Lung microvascular endothelial cell (primary cell): ENCODE measurements around the gene KIAA1328. TPM values are rescaled to one million over a fixed set of nuclear protein-coding genes. Genes with fewer than 3 reads are reported as not detected.
A peak's percentile ranks its signal among the peaks of the same experiment; 100 is the strongest.

Source experiments
- DNase-seq, 2 donors: peaks; one replicate each; pipeline versions ENCODE4 v3.0.0 to v3.0.0-alpha.2; 2010; ENCODE audit warnings: low read depth in 2 of 2
- total RNA-seq: library from RNA; depleted of rRNA; stranded (reverse); fragments of >200 nt; gene quantifications from 2 replicates; pipeline ENCODE4 v1.2.1, GENCODE V29; 2014

The KIAA1328 gene
- total RNA-seq, 1 donor from 2014 or later: 4.2 TPM

DNA sequence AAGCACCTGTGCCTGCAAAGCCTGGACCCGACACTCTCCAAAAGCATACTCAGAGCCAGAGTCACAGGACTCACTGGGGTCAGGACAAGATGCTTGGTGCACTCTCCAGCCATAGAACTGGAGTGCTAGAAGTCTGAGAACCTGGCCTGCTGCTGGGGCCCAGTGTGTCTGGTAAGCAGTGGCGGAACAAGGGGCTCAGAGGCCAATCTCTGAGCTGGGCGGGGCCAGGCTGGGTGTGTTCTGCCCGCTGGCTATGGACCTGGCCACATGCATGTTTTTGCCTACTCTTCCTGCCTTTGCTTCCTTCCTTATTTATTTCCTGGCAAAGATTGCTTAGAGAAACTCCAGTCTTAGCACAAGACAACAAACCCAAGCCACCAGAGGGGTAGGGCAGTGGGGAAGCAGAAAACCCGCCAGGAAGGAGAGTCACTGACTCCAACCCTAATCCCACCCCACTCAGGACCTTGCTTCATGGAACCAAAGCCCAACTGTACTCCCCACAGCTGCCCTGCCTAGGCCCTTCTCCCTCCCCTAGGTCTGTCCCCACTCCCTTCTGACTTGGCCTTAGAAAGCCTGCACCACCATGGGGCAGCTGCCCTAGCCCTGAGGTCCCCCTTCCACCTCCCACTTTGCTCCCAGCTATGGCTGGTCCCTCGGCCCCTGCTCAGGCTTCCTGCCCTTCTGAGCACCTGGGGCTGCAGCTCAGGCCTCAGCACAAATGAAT is 421.1 kb downstream of the KIAA1328 start:
- no peak for DNase-seq

- no peak for DNase-seq
These were observed 422.8 kb downstream of the KIAA1328 start for GRCh38 chr18:37251679-37252078.

- DNase-seq: no peak
These were observed 423.4 kb downstream of the KIAA1328 start for GRCh38 chr18:37252342-37252741.

- DNase-seq: no peak
These were observed 424.0 kb downstream of the KIAA1328 start for GRCh38 chr18:37252854-37253393.

GRCh38 chr18:37253394-37254235 is 424.7 kb downstream of the KIAA1328 start:
- DNase-seq: peak in 1 of 2 donors; percentile 5

GRCh38 chr18:37254236-37254754 is 425.4 kb downstream of the KIAA1328 start:
- no peak for DNase-seq

DNA sequence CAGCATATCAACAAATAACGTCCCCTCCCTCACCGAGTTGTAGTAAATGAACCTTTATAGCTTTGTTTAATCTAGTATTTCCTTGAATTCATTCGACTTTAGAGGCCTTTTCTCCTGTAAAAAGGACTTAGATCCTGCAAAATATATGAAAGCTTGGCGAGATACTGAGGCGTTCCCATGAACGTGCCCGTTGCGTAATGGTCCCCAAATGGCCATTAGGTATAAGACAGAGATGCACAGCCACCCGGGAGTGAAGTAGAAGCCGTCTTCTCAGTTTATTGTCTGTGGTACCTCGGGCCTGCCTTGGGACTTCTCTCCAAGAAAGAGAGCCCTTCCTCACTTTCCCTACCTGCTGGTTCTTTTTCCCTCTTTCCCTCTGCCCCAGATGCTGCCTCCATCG is 426.0 kb downstream of the KIAA1328 start:
- no peak for DNase-seq

- no peak for DNase-seq
These were observed 429.2 kb downstream of the KIAA1328 start for GRCh38 chr18:37258131-37258530.

GRCh38 chr18:37258819-37259218 is 429.9 kb downstream of the KIAA1328 start:
- DNase-seq: no peak

DNA sequence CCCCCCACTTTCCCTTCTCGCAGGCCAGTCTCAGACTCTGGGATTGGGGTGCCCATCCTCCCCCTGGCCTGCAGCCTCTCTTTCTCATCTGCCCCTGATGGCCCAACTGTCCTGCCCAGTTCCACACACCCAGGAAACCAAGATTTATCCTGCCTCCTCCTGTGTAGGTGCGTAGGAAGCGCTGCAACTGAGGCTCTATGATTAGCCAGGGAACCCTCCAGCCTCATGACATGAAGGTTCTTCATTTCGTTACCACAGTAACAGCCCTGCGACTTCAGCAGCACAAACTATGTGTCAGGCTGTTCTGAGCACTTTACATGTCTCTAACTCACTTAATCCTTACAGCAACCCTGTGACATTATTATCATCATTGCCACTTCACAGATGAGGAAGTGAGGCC is 430.8 kb downstream of the KIAA1328 start:
- no peak for DNase-seq

- no peak for DNase-seq
These were observed 431.6 kb downstream of the KIAA1328 start for GRCh38 chr18:37260367-37261093.

DNA sequence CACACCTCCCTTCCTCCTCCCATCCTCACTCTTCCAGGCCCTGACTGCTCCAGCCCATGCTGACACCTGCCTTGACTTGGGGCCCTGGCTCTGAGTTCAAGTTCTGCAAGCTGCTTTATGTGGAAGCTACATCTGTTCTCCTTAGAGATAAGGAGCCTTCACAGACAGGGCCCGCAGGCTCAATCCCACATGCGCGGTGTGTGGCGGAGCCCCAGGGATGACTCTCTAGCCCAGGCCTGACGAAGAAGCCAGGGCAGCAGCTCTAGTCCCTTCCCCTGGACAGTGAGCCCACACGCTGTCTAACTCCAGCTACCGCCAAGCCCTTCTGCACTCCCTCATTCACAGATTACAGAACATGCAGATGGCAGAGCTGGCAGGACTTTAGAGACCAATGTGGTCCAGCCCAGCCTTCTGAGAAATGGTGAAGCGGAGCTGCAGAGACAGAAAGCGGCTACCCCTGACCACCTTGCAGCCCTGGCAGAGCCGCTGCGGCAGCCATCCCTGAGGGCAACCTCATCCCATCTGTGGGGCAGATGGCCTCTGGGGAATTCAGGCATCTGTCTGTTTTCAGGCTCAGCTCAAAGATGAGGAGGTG is 432.4 kb downstream of the KIAA1328 start:
- DNase-seq: no peak

DNA sequence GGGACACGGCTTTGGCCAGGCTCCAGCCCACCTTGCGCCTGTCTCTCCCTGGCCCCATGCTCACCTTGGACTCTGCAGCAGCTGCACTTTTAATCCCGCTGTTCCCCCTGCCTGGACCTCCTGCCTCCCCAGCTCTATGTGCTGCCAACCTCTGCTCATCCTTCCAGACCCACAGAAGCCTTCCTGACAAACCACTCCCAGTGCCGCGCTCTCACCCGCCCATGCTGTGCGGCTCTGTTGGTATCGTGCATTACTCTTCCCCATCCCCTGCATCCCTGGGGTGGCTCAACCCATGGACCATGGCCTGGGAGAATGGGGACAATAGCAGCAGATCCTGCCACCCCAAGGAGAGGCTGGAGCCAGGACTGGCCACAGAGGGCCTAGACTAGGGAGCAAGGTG is 433.1 kb downstream of the KIAA1328 start:
- no peak for DNase-seq

DNA sequence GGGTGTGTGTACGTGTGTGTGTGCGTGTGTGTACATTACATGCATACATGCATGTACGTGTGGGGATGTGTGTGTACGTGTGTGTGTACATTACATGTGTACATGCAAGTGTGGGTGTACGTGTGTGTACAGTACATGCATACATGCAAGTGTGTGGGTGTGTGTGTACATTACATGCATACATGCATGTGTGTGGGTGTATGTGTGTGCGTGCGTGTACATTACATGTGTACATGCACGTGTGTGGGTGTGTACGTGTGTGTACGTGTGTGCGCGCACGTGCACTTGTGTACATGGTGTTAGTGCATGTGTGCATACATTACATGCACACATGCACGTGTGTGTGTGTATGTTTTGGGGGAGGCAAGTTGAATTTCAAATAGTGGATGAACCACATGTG is 436.0 kb downstream of the KIAA1328 start:
- DNase-seq: no peak

DNA sequence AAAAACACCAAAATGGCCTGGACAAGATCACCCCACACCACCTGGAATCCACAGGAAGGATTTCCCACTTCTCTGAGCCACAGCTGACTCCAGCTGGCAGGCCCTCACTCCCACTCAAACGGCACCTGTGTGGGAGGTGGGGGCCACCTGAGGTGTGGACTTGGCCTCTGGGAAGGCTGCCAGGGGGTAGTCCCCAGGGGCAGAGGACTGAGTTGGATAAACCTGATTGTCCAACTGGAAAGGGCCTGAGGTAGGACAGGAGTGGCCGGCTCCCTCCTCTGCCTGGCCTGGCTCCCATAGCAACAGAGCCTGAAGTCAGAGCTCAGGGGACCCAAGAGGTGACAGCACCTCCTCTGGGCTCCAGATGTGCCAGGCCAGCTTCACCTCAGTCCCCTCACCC is 436.5 kb downstream of the KIAA1328 start:
- no peak for DNase-seq

- no peak for DNase-seq
These were observed 437.4 kb downstream of the KIAA1328 start for GRCh38 chr18:37266290-37266689.

DNA sequence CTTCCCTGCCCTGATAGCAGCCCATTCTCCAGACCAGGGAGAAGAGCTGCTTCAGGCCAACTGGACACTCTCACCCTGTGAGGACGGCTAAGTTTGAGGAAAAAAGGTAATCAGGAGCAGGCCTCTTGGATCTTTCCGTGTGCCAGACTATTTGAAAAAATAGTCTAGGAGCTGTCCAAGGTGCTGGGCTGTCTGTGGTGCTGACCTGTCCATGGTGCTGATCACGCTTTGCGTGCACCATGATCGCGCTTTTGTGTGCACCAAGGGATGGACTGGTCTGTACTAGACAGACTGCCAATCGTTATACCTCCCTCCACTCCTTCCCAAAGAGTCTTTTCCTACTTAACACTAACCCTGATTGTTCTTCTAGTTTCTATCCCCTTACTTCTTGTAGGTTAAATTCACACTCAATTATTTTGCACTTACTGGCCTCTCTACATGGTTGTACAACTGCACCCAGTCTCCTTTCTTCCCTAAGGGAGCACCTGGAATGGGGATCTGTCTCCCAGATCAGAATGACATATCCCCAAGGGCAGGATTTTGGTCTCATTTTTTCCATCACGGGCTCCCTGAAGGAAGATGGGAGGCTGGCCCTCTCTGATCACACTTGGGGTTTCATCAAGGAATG is 441.2 kb downstream of the KIAA1328 start:
- peak; percentile 55 to 75 for DNase-seq

DNA sequence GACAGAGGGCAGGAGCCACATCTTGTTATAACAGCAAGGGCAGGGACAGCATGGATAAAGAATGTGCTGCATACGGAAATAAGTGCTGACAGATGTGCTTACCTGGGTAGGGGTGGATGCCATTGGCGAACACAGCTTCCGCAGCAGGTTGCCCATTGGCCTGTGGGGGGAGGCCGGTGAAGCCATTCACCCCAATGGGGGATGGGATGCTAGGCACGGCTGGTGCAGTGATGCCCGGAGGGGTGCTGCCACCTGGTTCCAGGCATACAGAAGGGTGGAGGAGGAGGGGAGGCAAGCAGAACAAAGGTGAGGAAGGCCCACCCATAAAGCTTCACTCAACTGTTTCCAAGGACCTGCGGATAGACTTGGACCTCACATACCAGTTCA is 441.7 kb downstream of the KIAA1328 start:
- DNase-seq: no peak

DNA sequence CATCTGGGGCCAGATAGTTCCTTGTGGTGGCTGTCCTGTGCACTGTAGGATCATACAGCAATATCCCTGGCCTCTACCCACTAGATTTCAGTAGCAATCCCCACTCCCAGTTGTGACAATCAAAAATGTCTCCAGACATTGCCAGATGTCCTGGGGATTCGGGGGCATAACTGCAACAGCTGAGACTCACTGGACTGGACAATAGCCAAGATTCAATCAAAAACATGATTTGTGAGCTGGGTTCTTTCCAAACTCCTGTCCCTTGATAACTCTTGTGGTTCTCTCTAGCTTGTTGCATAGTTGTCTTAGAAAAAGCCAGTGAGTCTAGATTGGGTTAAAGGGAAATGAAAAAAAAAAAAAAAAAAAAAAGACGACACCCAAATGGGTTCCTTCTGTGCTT is 443.3 kb downstream of the KIAA1328 start:
- no peak for DNase-seq

- DNase-seq: no peak
These were observed 443.9 kb downstream of the KIAA1328 start for GRCh38 chr18:37272841-37273240.
